K562 (cell line): ENCODE data around the gene IL24. TPM values are rescaled to one million over a fixed set of nuclear protein-coding genes. Genes with fewer than 3 reads are reported as not detected.

Source experiments
- ATAC-seq: fragments of 200-7000 bp; cut with Tn5 transposase; 3 replicates; pipeline ENCODE4 v1.9.1; 2020; ENCODE audit warnings: moderate library complexity
- BruUV-seq: library from RNA; stranded (reverse); fragments of 400-500 nt; replicated peaks from 2 replicates; lab custom pipeline; 2021; lab: Mats Ljungman, UMichigan
- CTCF ChIA-PET: fragments of 300-600 bp; formaldehyde crosslinking; extraction: SDS; loops from one replicate; lab custom pipeline; 2021; ENCODE audit warnings: low intra/inter-chr PET ratio; lab: Yijun Ruan, JAX
- POLR2A ChIA-PET: fragments of 300-600, 350-650 bp; sonication (Branson Sonifier 250); formaldehyde crosslinking; extraction: SDS; loops from one replicate; lab custom pipeline; 2021; ENCODE audit warnings: antibody characterized with exemption, inconsistent platforms; lab: Yijun Ruan, JAX
- DNase-seq, 4 experiments: peaks; one replicate each; pipeline versions ENCODE4 v3.0.0 to v3.0.0-alpha.2; 2011 to 2018; ENCODE audit warnings: low spot score in 3 of 4, mixed read lengths in 3 of 4; ENCODE audit errors: extremely low read depth in 1 of 4
- FAIRE-seq: peaks from 2 replicates; lab custom pipeline; 2011; peaks lifted over from hg19 to GRCh38; lab: Jason Lieb, UNC
- H2AFZ ChIP-seq: 2 replicates; pipeline ENCODE4 v1.6.0; 2011; ENCODE audit warnings: low read depth, low read length, control low read depth, inconsistent platforms
- H3K27ac ChIP-seq: fragments of 200-600 bp; 3 replicates; pipeline ENCODE4 v1.8.0; 2011; ENCODE audit warnings: low read depth, mild to moderate bottlenecking, control low read depth, inconsistent platforms, low read length, moderate library complexity, mixed read lengths; ENCODE audit errors: extremely low read depth
- H3K27me3 ChIP-seq, 2 experiments: fragments of 300-600 bp in 1 of 2; 2 replicates in 1 of 2; 3 replicates in 1 of 2; pipeline versions ENCODE4 v1.6.0 to v1.8.0; 2011; ENCODE audit warnings: inconsistent platforms in 2 of 2, low read length in 2 of 2, mild to moderate bottlenecking in 1 of 2, mixed read lengths in 1 of 2, moderate library complexity in 1 of 2; ENCODE audit not compliant: control insufficient read depth in 2 of 2, insufficient read depth in 2 of 2
- H3K36me3 ChIP-seq: fragments of 300-600 bp; 3 replicates; pipeline ENCODE4 v1.8.0; 2011; ENCODE audit warnings: mild to moderate bottlenecking, low read length, inconsistent platforms; ENCODE audit not compliant: control insufficient read depth, insufficient read depth
- H3K4me1 ChIP-seq, 2 experiments: fragments of 200-600 bp in 1 of 2; replicated peaks in 1 of 2; 2 replicates in 1 of 2; 3 replicates in 1 of 2; pipeline versions ENCODE4 v1.5.1 to v1.8.0; 2011; ENCODE audit warnings: inconsistent platforms in 2 of 2, low read length in 2 of 2, mild to moderate bottlenecking in 1 of 2, mixed read lengths in 1 of 2, moderate library complexity in 1 of 2; ENCODE audit not compliant: control insufficient read depth in 2 of 2, insufficient read depth in 2 of 2
- H3K4me2 ChIP-seq: 2 replicates; pipeline ENCODE4 v1.6.1; 2011; ENCODE audit warnings: low read length, control low read depth, inconsistent platforms, mixed read lengths; ENCODE audit not compliant: insufficient read depth
- H3K4me3 ChIP-seq: fragments of 200-600 bp; sonication (generic), shearing (Covaris generic); 2 replicates; pipeline ENCODE4 v1.5.1; 2016; ENCODE audit warnings: control low read depth, inconsistent platforms
- H3K79me2 ChIP-seq: fragments of 200-600 bp; 3 replicates; pipeline ENCODE4 v1.8.0; 2011; ENCODE audit warnings: low read length, inconsistent platforms; ENCODE audit not compliant: control insufficient read depth, insufficient read depth
- H3K9ac ChIP-seq, 2 experiments: 2 replicates each; pipeline versions ENCODE4 v1.6.0 to v1.6.1; 2011; ENCODE audit warnings: low read depth in 2 of 2, low read length in 2 of 2, control low read depth in 1 of 2, inconsistent platforms in 1 of 2, mild to moderate bottlenecking in 1 of 2, mixed read lengths in 1 of 2; ENCODE audit not compliant: insufficient read depth in 1 of 2
- H3K9me1 ChIP-seq: one replicate; pipeline ENCODE4 v1.6.0; 2011; ENCODE audit warnings: inconsistent platforms, mild to moderate bottlenecking, low read length, moderate library complexity; ENCODE audit not compliant: control insufficient read depth, insufficient read depth
- H3K9me3 ChIP-seq: replicated peaks from 2 replicates; pipeline ENCODE4 v1.5.1; 2011; ENCODE audit warnings: low read depth, low read length, inconsistent platforms; ENCODE audit not compliant: control insufficient read depth, insufficient read depth
- H4K20me1 ChIP-seq: replicated peaks from 2 replicates; pipeline ENCODE4 v1.6.1; 2011; ENCODE audit warnings: low read length, inconsistent platforms, mixed read lengths; ENCODE audit not compliant: control insufficient read depth, insufficient read depth
- ADNP ChIP-seq: fragments of 200-800 bp; sonication (Bioruptor generic); IDR thresholded peaks from 2 replicates; pipeline ENCODE4 v1.6.1; 2016; ENCODE audit warnings: missing genetic modification characterization, missing compliant biosample characterization
- CREM ChIP-seq: IDR thresholded peaks from 2 replicates; pipeline ENCODE4 v1.6.1; 2014; ENCODE audit warnings: antibody characterized with exemption, low read depth
- E2F1 ChIP-seq: sonication (generic); formaldehyde crosslinking; IDR thresholded peaks from 2 replicates; pipeline ENCODE4 v1.8.1; 2023; ENCODE audit warnings: mild to moderate bottlenecking, missing genetic modification reagents, moderate library complexity
- GMEB1 ChIP-seq: fragments of 250-450 bp; sonication (Bioruptor Pico); IDR thresholded peaks from 2 replicates; pipeline ENCODE4 v1.4.0; 2020; ENCODE audit warnings: mild to moderate bottlenecking
- KDM4B ChIP-seq, 2 experiments: fragments of 450-650 bp in 1 of 2; sonication (generic) in 1 of 2; IDR thresholded peaks; 2 replicates each; pipeline ENCODE4 v1.6.1; 2016 to 2017; ENCODE audit warnings: borderline replicate concordance in 2 of 2, antibody characterized with exemption in 1 of 2, low read depth in 1 of 2, mild to moderate bottlenecking in 1 of 2
- MTA3 ChIP-seq: fragments of 450-650 bp; formaldehyde crosslinking; IDR thresholded peaks from 2 replicates; pipeline ENCODE4 v1.6.1; 2017; ENCODE audit warnings: mild to moderate bottlenecking, borderline replicate concordance
- NCOA2 ChIP-seq, 2 experiments: fragments of 450-650 bp; IDR thresholded peaks; 2 replicates each; pipeline ENCODE4 v1.6.1; 2018; ENCODE audit warnings: mild to moderate bottlenecking in 2 of 2, moderate library complexity in 1 of 2; ENCODE audit not compliant: partially characterized antibody in 2 of 2
- NCOR1 ChIP-seq: fragments of 450-650 bp; IDR thresholded peaks from 2 replicates; pipeline ENCODE4 v1.6.1; 2016; ENCODE audit warnings: mild to moderate bottlenecking, moderate library complexity
- NFYB ChIP-seq: IDR thresholded peaks from 2 replicates; pipeline ENCODE4 v1.6.1; 2011; ENCODE audit warnings: mild to moderate bottlenecking, moderate library complexity; ENCODE audit not compliant: insufficient read length; ENCODE audit errors: extremely low read depth
- SIX5 ChIP-seq, 2 experiments: IDR thresholded peaks; 2 replicates each; pipeline ENCODE4 v1.6.1; 2011; ENCODE audit warnings: low read length in 2 of 2, borderline replicate concordance in 1 of 2, low read depth in 1 of 2, mild to moderate bottlenecking in 1 of 2, moderate library complexity in 1 of 2; ENCODE audit not compliant: insufficient read depth in 1 of 2
- TFAM ChIP-seq: fragments of 250-450 bp; sonication (Bioruptor Pico); conservative IDR thresholded peaks from 2 replicates; pipeline ENCODE4 v1.5.0; 2021; ENCODE audit warnings: mild to moderate bottlenecking, moderate library complexity
- THRA ChIP-seq: fragments of 450-650 bp; IDR thresholded peaks from 2 replicates; pipeline ENCODE4 v1.6.1; 2017; ENCODE audit warnings: mild to moderate bottlenecking, moderate library complexity
- TRIM28 ChIP-seq: fragments of 450-650 bp; IDR thresholded peaks from 2 replicates; pipeline ENCODE4 v1.6.1; 2017
- ZNF79 ChIP-seq: fragments of 250-450 bp; sonication (Bioruptor Pico); IDR thresholded peaks from 2 replicates; pipeline ENCODE4 v1.4.0; 2020; ENCODE audit warnings: low read depth, mild to moderate bottlenecking, moderate library complexity
- WGBS: fragments of 100-300 bp; shearing (Covaris generic); methylation state at CpG from one replicate; pipeline ENCODE4 v1.1.6; 2016; ENCODE audit warnings: low coverage, mixed read lengths; ENCODE audit not compliant: insufficient coverage; ENCODE audit errors: missing lambda C conversion rate; 5-methylcytosine and 5-hydroxymethylcytosine counted together
- in situ Hi-C: fragments of 300-500 bp; cut with MboI; formaldehyde crosslinking; loops from 4 replicates; pipeline ENCODE4 v1.15.0; 2018; ENCODE audit warnings: inconsistent platforms, mixed read lengths
- intact Hi-C: fragments of 100-400 bp; cut with micrococcal nuclease; formaldehyde crosslinking; loops from 2 replicates; pipeline ENCODE4 v1.14.2; 2022
- polyA plus RNA-seq, 8 experiments: library from polyadenylated mRNA; depleted of rRNA in 4 of 8; stranded (reverse) in 5 of 8; unstranded in 3 of 8; fragments of >200 nt; fragmentation: Nextera tagmentation in 2 of 8; fragmentation: Illumina TruSeq in 1 of 8; extraction: Ambion mirVana in 2 of 8; extraction: Trizol in 1 of 8; gene quantifications; 2 replicates each; pipeline versions ENCODE4 v1.2.1 to v1.2.3, GENCODE V29; 2011 to 2014; ENCODE audit warnings: inconsistent platforms in 1 of 8, missing spikeins in 1 of 8
- total RNA-seq, 7 experiments: library from RNA; depleted of rRNA in 6 of 7; stranded (reverse); fragments of >200 nt in 6 of 7; fragmentation: Illumina TruSeq in 2 of 7; extraction: Trizol in 2 of 7; gene quantifications; 2 replicates each; pipeline versions ENCODE4 v1.2.1 to v1.2.3, GENCODE V29; 2011 to 2021; ENCODE audit warnings: low replicate concordance in 1 of 7

IL24 gene
- total and polyA plus RNA-seq, 9 of the 15 experiments (the other 6 are each of a cell fraction or from before 2014, with no cell fraction given): 0.04 to 0.19 TPM; not detected in 7

GRCh38 chr1:206883876-206884275 lies 13.4 kb upstream of the IL24 start (continued):
- TF ChIP-seq E2F1 (no peak), NFYB (no peak), TRIM28 (no peak), MTA3 (no peak), CREM (no peak), ADNP (tag) (no peak)

GRCh38 chr1:206885341-206886060 lies 11.7 kb upstream of the IL24 start:
- ChIA-PET CTCF (no interaction called here), POLR2A (interaction anchor here (1.0 to 1.2 kb wide), 3 partner anchors 9 to 60 kb away, joined by 3 to 4 read pairs (median 3); partner anchors contain the start of gene PIGR)
- Histone ChIP-seq H3K9ac (no peak overlapping the region), H2AFZ (no peak overlapping the region), H3K9me1 (no peaks in the 10 kb centered on the region), H3K9me3 (no peaks in the 10 kb centered on the region), H3K4me1 (peaks cover 0 to 6% of the 10 kb centered on the region in 2 experiments; a peak in 4 of 5 replicates), H3K4me3 (no peak overlapping the region), H3K4me2 (no peak overlapping the region), H3K27ac (no peak overlapping the region), H4K20me1 (no peaks in the 10 kb centered on the region), H3K79me2 (no peaks in the 10 kb centered on the region), H3K27me3 (peaks cover 18 to 21% of the 10 kb centered on the region in 2 experiments; a peak in 4 of 5 replicates), H3K36me3 (no peaks in the 10 kb centered on the region)
- in situ Hi-C loops: no loop called here
- TF ChIP-seq ZNF79 (CRISPR knock-in tag): no peak
- TF ChIP-seq NCOA2 (IDR thresholded peaks at IDR 0.05; ENCODE audit: partially characterized antibody in 2 of 2): no peak
- no peak for TF ChIP-seq SIX5 (IDR thresholded peaks at IDR 0.05; ENCODE audit: borderline replicate concordance in 1 of 2, insufficient read depth in 1 of 2, low read depth in 1 of 2, low read length in 2 of 2)
- no peak for TF ChIP-seq KDM4B (IDR thresholded peaks at IDR 0.05; ENCODE audit: borderline replicate concordance in 2 of 2, low read depth in 1 of 2)
- TF ChIP-seq THRA: no peak
- no peak for TF ChIP-seq TFAM (CRISPR knock-in tag)
- no peak for TF ChIP-seq GMEB1 (CRISPR knock-in tag)
- no peak for TF ChIP-seq NCOR1
- FAIRE-seq (no peak), ATAC-seq (no peak), DNase-seq (no peak)
- 0% methylated on average over 3 of the region's 3 CpGs for WGBS
- intact Hi-C loops: no loop called here
- no TSS peak for BruUV-seq
